KOPT-K1 (cell line): ENCODE results near the gene RNF223.
"Not testable (repeated sequence)": the region's sequence is repeated elsewhere in the genome, so short reads cannot be mapped to it uniquely, and the experiment has no call there.

ENCODE experiments used
- H3K27ac ChIP-seq: fragments of 200-600 bp; sonication (generic); 2 replicates; pipeline ENCODE4 v1.5.1; 2016; ENCODE audit warnings: antibody characterized with exemption, mild to moderate bottlenecking, low read depth, low read length; ENCODE audit not compliant: poor library complexity, severe bottlenecking
- H3K36me3 ChIP-seq: fragments of 200-600 bp; sonication (generic); 2 replicates; pipeline ENCODE4 v1.5.1; 2017; ENCODE audit warnings: antibody characterized with exemption, mild to moderate bottlenecking, low read length, moderate library complexity; ENCODE audit not compliant: insufficient read depth
- H3K9me3 ChIP-seq: fragments of 200-600 bp; sonication (generic); 2 replicates; pipeline ENCODE4 v1.5.1; 2017; ENCODE audit warnings: antibody characterized with exemption, low read length, mild to moderate bottlenecking; ENCODE audit not compliant: insufficient read depth, poor library complexity, severe bottlenecking

Gene RNF223

GRCh38 chr1:1115136-1115785, 41.2 kb upstream of the RNF223 start:
- peak overlapping the region; percentile 50 for H3K27ac ChIP-seq
- peaks cover 8% of the 10 kb centered on the region for H3K9me3 ChIP-seq
- peaks cover 14% of the 10 kb centered on the region; the same call in 1 of the 2 replicates for H3K36me3 ChIP-seq

GRCh38 chr1:1114431-1114830, 40.3 kb upstream of the RNF223 start:
- peaks cover 8% of the 10 kb centered on the region for H3K9me3 ChIP-seq
- no peak overlapping the region for H3K27ac ChIP-seq
- H3K36me3 ChIP-seq, result peaks cover 14% of the 10 kb centered on the region; the same call in 1 of the 2 replicates

- Histone ChIP-seq H3K36me3 (peaks cover 14% of the 10 kb centered on the region; the same call in 1 of the 2 replicates), H3K9me3 (peaks cover 8% of the 10 kb centered on the region), H3K27ac (no peak overlapping the region)
These were observed 38.3 kb upstream of the RNF223 start for GRCh38 chr1:1112237-1112985.

GRCh38 chr1:1111516-1112236, 37.6 kb upstream of the RNF223 start:
- Histone ChIP-seq H3K36me3 (peaks cover 14% of the 10 kb centered on the region; the same call in 1 of the 2 replicates), H3K9me3 (peaks cover 8% of the 10 kb centered on the region), H3K27ac (no peak overlapping the region)

GRCh38 chr1:1110561-1110971, 36.5 kb upstream of the RNF223 start:
- Histone ChIP-seq H3K9me3 (peaks cover 8% of the 10 kb centered on the region), H3K36me3 (peaks cover 14% of the 10 kb centered on the region; the same call in 1 of the 2 replicates), H3K27ac (no peak overlapping the region)

GRCh38 chr1:1109743-1110142, 35.6 kb upstream of the RNF223 start:
- H3K27ac ChIP-seq, result no peak overlapping the region
- H3K9me3 ChIP-seq, result peaks cover 8% of the 10 kb centered on the region
- peaks cover 14% of the 10 kb centered on the region; the same call in 1 of the 2 replicates for H3K36me3 ChIP-seq

- Histone ChIP-seq H3K27ac (no peak overlapping the region), H3K36me3 (no peaks in the 10 kb centered on the region), H3K9me3 (no peaks in the 10 kb centered on the region)
These were observed 32.6 kb upstream of the RNF223 start for GRCh38 chr1:1106510-1107221.

DNA sequence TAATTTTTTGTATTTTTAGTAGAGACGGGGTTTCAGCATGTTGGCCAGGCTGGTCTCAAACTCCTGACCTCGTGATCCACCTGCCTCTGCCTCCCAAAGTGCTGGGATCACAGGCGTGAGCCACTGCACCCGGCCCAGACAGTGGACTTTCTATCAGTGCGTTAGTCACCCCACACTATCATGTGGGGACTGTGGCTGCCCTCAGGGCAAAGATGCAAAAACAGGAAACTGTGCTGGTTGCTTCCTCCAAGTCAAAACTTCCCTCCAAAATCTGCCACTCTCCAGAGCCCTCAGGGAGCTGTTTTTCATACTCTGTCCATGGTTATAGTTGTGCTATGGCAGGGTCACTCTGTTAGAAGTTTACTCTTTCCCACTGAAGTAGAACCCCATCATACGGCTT, 30.0 kb upstream of the RNF223 start:
- peaks cover 14% of the 10 kb centered on the region for H3K9me3 ChIP-seq
- not testable (repeated sequence) for H3K27ac ChIP-seq, H3K36me3 ChIP-seq

DNA sequence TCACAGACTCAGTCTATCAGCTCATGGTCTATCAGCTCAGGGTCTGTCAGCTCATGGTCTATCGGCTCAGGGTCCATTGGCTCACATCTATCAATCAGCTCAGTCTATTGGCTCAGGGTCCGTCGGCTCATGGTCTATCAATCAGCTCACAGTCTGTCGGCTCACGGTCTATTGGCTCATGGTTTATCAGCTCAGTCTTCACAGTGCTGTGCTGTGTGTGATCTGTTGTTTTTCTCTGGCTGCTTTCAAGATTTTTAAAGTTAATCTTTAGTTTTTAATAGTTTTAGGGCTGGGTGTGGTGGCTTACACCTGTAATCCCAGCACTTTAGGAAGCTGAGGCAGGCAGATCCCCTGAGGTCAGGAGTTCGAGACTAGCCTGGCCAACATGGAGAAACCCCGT, 27.4 kb upstream of the RNF223 start:
- Histone ChIP-seq H3K9me3 (peaks cover 14% of the 10 kb centered on the region), H3K27ac (no peak overlapping the region), H3K36me3 (no peaks in the 10 kb centered on the region)

DNA sequence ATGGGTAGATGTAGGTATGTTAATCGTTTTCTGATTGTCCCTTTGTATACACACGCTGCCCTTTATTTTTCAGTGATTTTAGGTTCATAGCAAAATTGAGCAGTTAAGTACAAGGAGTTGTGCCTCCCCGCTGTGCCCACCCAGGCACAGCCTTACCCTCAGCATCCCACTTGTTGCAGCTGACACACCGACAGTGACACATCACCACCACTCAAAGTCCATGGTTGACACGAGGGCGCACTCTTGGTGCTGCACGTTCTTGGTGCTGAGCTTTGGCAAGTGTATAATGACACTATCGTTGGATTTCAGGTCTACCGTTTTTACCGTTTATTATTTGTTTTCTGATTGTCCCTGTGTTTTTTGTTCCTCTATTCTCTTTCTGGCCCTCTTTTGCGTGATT, 26.2 kb upstream of the RNF223 start:
- no peaks in the 10 kb centered on the region for H3K36me3 ChIP-seq
- H3K9me3 ChIP-seq, result peaks cover 14% of the 10 kb centered on the region
- H3K27ac ChIP-seq, result no peak overlapping the region

DNA sequence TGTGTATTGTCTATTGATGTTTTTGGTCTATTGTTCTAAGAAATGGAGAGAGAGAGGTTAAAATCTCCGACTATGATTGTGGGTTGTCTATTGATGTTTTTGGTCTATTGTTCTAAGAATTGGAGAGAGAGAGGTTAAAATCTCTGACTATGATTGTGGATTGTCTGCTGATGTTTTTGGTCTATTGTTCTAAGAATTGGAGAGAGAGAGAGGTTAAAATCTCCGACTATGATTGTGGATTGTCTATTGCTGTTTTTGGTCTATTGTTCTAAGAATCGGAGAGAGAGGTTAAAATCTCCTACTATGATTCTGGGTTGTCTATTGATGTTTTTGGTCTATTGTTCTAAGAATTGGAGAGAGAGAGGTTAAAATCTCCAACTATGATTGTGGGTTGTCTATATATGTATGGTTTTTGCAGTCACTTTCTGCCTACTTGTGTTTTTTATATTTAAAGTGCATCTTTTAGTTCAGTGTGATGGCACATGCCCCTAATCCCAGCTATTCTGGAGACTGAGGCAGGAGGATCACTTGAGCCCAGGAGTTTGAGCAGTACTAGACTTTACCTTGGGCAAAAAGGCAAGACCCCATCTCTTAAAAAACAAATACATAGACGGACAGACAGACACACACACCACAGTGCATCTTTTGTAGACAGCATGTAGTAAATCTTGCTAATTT, 25.5 kb upstream of the RNF223 start:
- Histone ChIP-seq H3K9me3 (peaks cover 14% of the 10 kb centered on the region), H3K36me3 (no peaks in the 10 kb centered on the region), H3K27ac (no peak overlapping the region)

GRCh38 chr1:1098681-1099421, 24.7 kb upstream of the RNF223 start:
- Histone ChIP-seq H3K27ac (no peak overlapping the region), H3K36me3 (no peaks in the 10 kb centered on the region), H3K9me3 (peaks cover 14% of the 10 kb centered on the region)

DNA sequence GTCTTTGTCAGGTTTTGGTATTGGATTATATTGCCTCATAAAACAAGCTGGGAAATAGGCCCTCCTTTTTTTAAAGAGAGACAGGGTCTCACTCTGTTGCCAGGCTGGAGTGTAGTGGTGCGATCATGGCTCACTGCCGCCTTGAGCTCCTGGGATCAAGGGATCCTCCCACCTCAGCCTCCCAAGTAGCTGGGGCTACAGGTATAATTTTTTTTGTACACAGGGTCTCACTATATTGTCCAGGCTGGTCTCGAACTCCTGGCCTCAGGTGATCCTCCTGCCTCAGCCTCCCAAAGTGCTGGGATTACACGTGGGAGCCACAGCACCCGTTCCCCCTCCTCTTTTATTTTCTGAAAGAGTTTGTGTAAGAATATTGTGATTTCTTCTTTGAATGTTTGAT, 22.0 kb upstream of the RNF223 start:
- not testable (repeated sequence) for H3K27ac ChIP-seq, H3K36me3 ChIP-seq
- H3K9me3 ChIP-seq, result peaks cover 14% of the 10 kb centered on the region

DNA sequence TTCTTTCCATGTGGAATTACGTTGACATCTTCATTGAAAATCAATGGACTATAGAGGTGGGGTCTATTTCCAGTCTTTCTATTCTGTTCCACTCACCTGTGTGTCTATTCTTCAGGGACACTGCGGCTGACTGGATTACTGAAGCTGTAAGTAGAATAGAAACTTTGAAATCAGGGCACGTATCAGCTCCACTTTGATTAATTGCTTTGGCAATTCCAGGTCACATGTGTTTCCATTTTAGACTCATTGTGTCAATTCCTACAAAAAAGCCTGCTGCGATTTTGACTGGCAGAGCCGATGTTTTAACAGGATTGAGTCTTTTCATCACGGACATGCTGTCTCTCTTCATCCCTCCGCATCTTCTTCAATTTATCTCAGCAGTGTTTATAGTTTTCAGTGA, 20.9 kb upstream of the RNF223 start:
- Histone ChIP-seq H3K27ac (no peak overlapping the region), H3K36me3 (no peaks in the 10 kb centered on the region), H3K9me3 (peaks cover 6% of the 10 kb centered on the region)
